Activated CD4-positive, alpha-beta T cell treated with anti-CD3 and anti-CD28 coated beads, Interleukin-2, amount 10 ng/mL, durations not matched to agents 24 days and 14 days (primary cell): Measurements from ENCODE around the gene DYNLT1. TPM values are rescaled to one million over a fixed set of nuclear protein-coding genes. Genes with fewer than 3 reads are reported as not detected.
"Not testable (repeated sequence)": the region's sequence is repeated elsewhere in the genome, so short reads cannot be mapped to it uniquely, and the experiment has no call there.

Experiments used
- DNase-seq: peaks from one replicate; pipeline ENCODE4 v3.0.0; 2022
- H3K27ac Mint-ChIP-seq: one replicate; pipeline ENCODE4 v1.8.0; 2022; ENCODE audit warnings: mild to moderate bottlenecking, mixed read lengths
- H3K27me3 Mint-ChIP-seq: one replicate; pipeline ENCODE4 v1.8.0; 2022; ENCODE audit warnings: mixed read lengths
- H3K36me3 Mint-ChIP-seq: one replicate; pipeline ENCODE4 v1.8.0; 2022; ENCODE audit warnings: low read depth, mild to moderate bottlenecking, mixed read lengths
- H3K4me1 Mint-ChIP-seq: one replicate; pipeline ENCODE4 v1.8.0; 2021; ENCODE audit warnings: mixed read lengths
- H3K4me3 Mint-ChIP-seq: one replicate; pipeline ENCODE4 v1.8.0; 2022; ENCODE audit warnings: mild to moderate bottlenecking, moderate library complexity, mixed read lengths
- H3K9me3 Mint-ChIP-seq: one replicate; pipeline ENCODE4 v1.8.0; 2021; ENCODE audit warnings: mixed read lengths
- intact Hi-C: fragments of 100-400 bp; cut with micrococcal nuclease; formaldehyde crosslinking; loops from one replicate; pipeline ENCODE4 v1.15.1; 2023
- total RNA-seq: library from RNA; stranded (reverse); gene quantifications from 2 replicates; pipeline ENCODE4 v1.2.3, GENCODE V29; 2022

The DYNLT1 gene
- total RNA-seq, 1 donor from 2014 or later, result 103 TPM

DNA sequence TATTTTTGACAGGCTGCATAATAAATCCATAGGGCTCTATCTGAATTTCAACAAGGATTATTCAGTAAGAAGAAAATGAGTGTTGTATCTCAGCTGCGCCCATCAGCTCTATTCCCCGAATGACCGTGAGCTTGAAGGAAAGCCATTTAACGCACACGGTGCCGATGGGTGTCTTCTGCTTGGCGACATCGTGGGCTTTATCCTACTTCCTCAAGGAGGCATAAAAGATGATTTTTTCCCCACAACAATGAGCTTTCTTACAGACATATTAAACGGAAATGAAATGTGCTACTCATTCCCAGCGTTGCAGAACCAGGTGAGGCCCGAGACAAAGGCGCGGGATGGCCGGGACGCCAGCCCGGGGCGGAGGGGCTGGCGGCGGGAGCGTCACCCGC lies 710 bp downstream of the DYNLT1 start:
- H3K9me3 Mint-ChIP-seq, result peaks cover 3% of the 10 kb centered on the region
- H3K27me3 Mint-ChIP-seq, result no peaks in the 10 kb centered on the region
- intact Hi-C loops, result loop anchor here (5.0 kb wide), 1 partner anchor 82 kb away; the partner anchor contains the start of gene TMEM181
- H3K36me3 Mint-ChIP-seq, result peaks cover 42% of the 10 kb centered on the region
- H3K27ac Mint-ChIP-seq, result peak overlapping the region; percentile 97
- no peak for DNase-seq
- H3K4me3 Mint-ChIP-seq, result peak overlapping the region; percentile 97
- peaks cover 72% of the 10 kb centered on the region for H3K4me1 Mint-ChIP-seq

DNA sequence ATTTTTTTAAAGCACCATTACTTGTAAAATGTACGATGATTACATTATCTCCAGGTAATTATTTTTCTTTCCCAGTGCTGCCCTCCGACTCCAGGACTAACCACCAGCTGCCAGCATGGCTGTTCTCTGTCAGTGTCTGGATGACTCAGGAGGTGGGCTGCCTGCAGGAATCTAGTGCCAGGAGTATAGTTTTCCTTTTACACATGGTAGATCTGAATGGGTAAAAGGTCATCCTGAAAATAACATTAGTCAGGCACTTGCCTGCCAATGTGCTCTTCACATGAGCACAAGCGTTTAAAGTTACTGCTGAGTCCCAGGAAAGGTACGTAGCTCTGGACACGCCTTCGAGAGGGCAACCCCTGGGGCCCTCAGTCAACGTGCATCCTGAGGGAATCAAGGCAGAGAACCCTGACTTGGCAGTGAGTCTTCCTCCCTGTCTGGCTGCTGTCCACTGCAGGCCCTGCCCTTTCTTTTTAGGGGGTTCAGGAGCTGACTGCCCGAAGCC lies 2.4 kb downstream of the DYNLT1 start:
- Mint-ChIP-seq H3K36me3 (peaks cover 50% of the 10 kb centered on the region), H3K27ac (peak overlapping the region; percentile 97), H3K9me3 (no peaks in the 10 kb centered on the region), H3K4me1 (peaks cover 68% of the 10 kb centered on the region), H3K4me3 (peak overlapping the region; percentile 97), H3K27me3 (no peaks in the 10 kb centered on the region)
- intact Hi-C loops, result loop anchor here (5.0 kb wide), 1 partner anchor 80 kb away; the partner anchor contains the start of gene TMEM181
- no peak for DNase-seq

GRCh38 chr6:158640519-158640918 lies 4.0 kb downstream of the DYNLT1 start:
- peaks cover 63% of the 10 kb centered on the region for H3K36me3 Mint-ChIP-seq
- intact Hi-C loops, result loop anchor here (5.0 kb wide), 1 partner anchor 78 kb away; the partner anchor contains the start of gene TMEM181
- peak overlapping the region; percentile 85 for H3K27ac Mint-ChIP-seq
- H3K4me3 Mint-ChIP-seq, result peak overlapping the region; percentile 70
- no peaks in the 10 kb centered on the region for H3K27me3 Mint-ChIP-seq
- peaks cover 63% of the 10 kb centered on the region for H3K4me1 Mint-ChIP-seq
- no peaks in the 10 kb centered on the region for H3K9me3 Mint-ChIP-seq
- DNase-seq, result no peak

- H3K4me3 Mint-ChIP-seq, result peak overlapping the region; percentile 25
- DNase-seq, result no peak
- H3K27ac Mint-ChIP-seq, result peak overlapping the region; percentile 83
- H3K4me1 Mint-ChIP-seq, result peaks cover 62% of the 10 kb centered on the region
- no peaks in the 10 kb centered on the region for H3K9me3 Mint-ChIP-seq
- H3K36me3 Mint-ChIP-seq, result peaks cover 71% of the 10 kb centered on the region
- intact Hi-C loops, result no loop called here
- H3K27me3 Mint-ChIP-seq, result no peaks in the 10 kb centered on the region
Measured at GRCh38 chr6:158639056-158639455, 5.5 kb downstream of the DYNLT1 start.

DNA sequence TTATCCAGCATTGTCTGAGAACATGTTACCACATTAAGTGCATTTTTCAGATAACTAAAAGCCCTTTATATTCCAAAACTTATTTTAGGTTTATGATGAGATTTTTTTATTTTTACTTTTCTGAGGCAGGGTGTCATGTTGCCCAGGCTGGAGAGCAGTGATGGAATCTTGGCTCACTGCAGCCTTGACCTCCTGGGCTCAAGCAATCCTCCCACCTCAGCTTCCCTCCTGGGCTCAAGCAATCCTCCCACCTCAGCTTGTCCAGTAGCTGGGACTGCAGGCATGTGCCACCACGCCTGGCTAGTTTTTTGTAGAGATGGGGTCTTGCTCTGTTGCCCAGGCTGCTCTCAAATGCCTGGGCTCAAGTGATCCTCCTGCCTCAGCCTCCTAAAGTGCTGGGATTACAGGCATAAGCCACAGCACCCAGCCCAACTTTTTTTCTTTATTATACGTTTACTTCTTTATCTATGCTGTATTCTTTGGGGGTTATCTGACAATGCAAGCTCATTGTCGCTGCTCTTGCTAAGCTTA lies 6.2 kb downstream of the DYNLT1 start:
- Mint-ChIP-seq H3K36me3 (peaks cover 69% of the 10 kb centered on the region), H3K9me3 (no peaks in the 10 kb centered on the region), H3K27me3 (no peaks in the 10 kb centered on the region), H3K27ac (peak overlapping the region; percentile 83), H3K4me1 (peaks cover 62% of the 10 kb centered on the region), H3K4me3 (peak overlapping the region; percentile 25)
- intact Hi-C loops, result no loop called here
- no peak for DNase-seq

GRCh38 chr6:158636778-158637177 lies 7.8 kb downstream of the DYNLT1 start:
- intact Hi-C loops, result no loop called here
- Mint-ChIP-seq H3K36me3 (peaks cover 66% of the 10 kb centered on the region), H3K4me3 (no peak overlapping the region), H3K4me1 (peaks cover 52% of the 10 kb centered on the region), H3K27me3 (no peaks in the 10 kb centered on the region), H3K27ac (peak overlapping the region; percentile 80), H3K9me3 (no peaks in the 10 kb centered on the region)
- no peak for DNase-seq

DNA sequence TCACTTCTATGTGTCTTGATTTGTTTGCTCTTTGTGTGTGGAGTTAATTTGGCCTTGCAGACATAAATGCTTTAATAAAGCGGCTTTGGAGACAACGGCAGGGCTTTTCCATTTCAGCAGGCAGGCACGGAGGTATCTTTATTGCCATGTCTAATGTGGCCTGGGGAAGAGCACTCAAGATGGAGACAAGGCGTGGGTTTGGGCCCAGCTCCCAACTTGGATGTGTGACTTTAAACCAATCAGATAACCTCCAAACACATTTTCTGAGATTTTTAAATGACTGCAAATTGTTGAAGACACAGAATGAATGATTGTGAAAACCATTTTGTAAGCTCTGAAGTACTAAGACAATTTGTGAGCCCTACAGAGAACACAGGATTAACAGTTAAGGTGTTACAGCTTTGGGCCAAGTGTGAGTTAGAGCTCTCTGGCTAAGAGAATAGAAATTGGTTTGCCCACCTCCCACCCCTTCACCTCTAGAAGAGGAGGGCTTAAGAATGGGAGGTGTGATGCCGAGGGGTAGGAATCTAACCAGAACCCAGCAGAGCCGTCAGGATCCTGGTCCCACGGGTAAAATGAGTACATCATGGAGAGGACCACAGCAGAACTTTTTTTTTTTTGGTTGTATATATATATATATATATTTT lies 9.0 kb downstream of the DYNLT1 start:
- Mint-ChIP-seq H3K4me1 (peaks cover 52% of the 10 kb centered on the region), H3K9me3 (no peaks in the 10 kb centered on the region), H3K4me3 (no peak overlapping the region), H3K27ac (peak overlapping the region; percentile 72), H3K27me3 (no peaks in the 10 kb centered on the region), H3K36me3 (peaks cover 66% of the 10 kb centered on the region)
- intact Hi-C loops, result no loop called here
- DNase-seq, result no peak

- intact Hi-C loops, result no loop called here
- peak overlapping the region; percentile 55 for H3K27ac Mint-ChIP-seq
- no peak for DNase-seq
- no peak overlapping the region for H3K4me3 Mint-ChIP-seq
- no peaks in the 10 kb centered on the region for H3K9me3 Mint-ChIP-seq
- peaks cover 62% of the 10 kb centered on the region for H3K36me3 Mint-ChIP-seq
- peaks cover 47% of the 10 kb centered on the region for H3K4me1 Mint-ChIP-seq
- no peaks in the 10 kb centered on the region for H3K27me3 Mint-ChIP-seq
Measured at GRCh38 chr6:158634695-158635426, 9.7 kb downstream of the DYNLT1 start.

GRCh38 chr6:158633127-158633526 lies 11.4 kb downstream of the DYNLT1 start:
- Mint-ChIP-seq H3K4me1 (peaks cover 37% of the 10 kb centered on the region), H3K27ac (peak overlapping the region; percentile 69), H3K9me3 (no peaks in the 10 kb centered on the region), H3K36me3 (peaks cover 57% of the 10 kb centered on the region), H3K27me3 (no peaks in the 10 kb centered on the region), H3K4me3 (no peak overlapping the region)
- DNase-seq, result no peak
- intact Hi-C loops, result no loop called here

GRCh38 chr6:158632538-158633119 lies 11.9 kb downstream of the DYNLT1 start:
- H3K9me3 Mint-ChIP-seq, H3K27me3 Mint-ChIP-seq, intact Hi-C loops, DNase-seq, H3K4me3 Mint-ChIP-seq: not testable (repeated sequence)
- peaks cover 37% of the 10 kb centered on the region for H3K4me1 Mint-ChIP-seq
- H3K36me3 Mint-ChIP-seq, result peaks cover 62% of the 10 kb centered on the region
- peak overlapping the region; percentile 62 for H3K27ac Mint-ChIP-seq

DNA sequence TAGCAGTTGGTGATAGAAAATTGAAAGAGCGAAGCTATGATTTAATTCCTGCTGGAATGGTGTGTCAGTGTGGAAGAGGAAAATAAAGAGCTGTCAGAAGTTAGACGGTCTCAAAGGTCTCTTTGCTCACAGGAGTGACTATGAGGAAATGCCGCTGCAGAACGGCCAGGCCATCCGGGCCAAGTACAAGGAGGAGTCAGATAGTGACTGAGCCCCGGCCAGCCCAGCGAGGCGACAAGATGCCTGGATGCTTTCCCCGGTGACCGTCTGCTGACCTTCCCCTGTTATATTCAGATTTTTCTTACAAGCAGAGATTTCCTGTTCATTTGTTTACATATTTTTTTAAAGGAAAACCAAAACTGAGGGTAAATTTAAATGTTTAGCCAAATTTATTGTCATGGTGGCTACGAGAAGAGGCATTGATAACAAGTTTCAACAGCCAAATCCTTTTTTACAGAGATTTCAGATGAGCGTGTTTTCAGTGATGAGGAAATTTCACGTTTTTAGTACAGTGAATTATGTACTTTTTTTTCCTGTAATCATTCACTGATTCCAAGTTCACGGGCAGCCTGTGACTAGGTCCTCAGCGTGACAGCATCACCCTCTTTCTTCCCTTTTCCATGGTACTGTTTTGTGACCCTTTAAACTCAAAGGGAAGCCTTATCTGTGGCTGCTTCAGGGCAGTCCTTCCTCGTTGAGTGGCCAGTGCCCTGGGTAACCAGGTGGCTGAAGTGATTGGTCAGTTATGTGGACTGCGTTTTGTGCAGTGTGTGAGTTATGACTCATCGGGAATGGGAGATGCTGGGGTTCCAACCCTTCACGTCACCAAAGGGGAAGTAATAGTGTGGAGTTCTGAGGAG lies 12.6 kb downstream of the DYNLT1 start:
- intact Hi-C loops, result no loop called here
- Mint-ChIP-seq H3K27ac (peak overlapping the region; percentile 62), H3K27me3 (no peaks in the 10 kb centered on the region), H3K4me3 (no peak overlapping the region), H3K4me1 (peaks cover 34% of the 10 kb centered on the region), H3K36me3 (peaks cover 62% of the 10 kb centered on the region), H3K9me3 (no peaks in the 10 kb centered on the region)
- DNase-seq, result no peak

DNA sequence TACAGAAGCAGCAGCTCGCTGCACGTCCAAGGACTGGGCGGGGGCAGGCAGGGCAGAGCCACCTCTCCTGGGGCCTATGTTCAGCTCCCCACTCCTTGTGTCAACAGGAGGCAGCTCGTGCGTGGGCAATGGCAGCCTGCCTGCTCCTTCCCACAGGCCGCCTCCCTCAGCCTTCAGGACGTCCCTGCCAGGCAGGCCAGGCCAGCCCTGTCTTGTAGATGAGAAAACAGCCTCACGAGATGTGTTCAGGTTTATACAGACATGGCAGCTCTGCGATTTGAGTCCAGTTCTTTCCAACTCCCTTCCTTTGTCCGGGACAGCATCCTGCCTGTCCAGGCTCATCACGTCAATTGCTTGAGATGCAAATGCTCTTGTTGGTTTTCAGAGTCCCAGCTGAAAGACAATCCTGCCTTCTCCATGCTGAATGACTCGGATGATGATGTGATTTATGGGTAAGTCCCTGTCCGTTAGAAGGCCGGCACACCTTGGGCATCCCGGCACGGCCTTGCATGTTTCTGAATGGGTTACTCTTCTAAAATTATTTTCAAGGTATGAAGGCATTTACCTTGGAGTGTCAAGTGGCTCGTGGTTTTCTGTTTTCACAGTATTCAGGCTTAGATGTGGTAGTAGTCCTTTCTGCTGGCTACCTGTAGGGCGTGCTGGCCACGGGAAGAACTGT lies 13.5 kb downstream of the DYNLT1 start:
- Mint-ChIP-seq H3K27me3 (no peaks in the 10 kb centered on the region), H3K36me3 (peaks cover 61% of the 10 kb centered on the region), H3K27ac (peak overlapping the region; percentile 62), H3K9me3 (no peaks in the 10 kb centered on the region), H3K4me1 (peaks cover 29% of the 10 kb centered on the region), H3K4me3 (no peak overlapping the region)
- DNase-seq, result no peak
- intact Hi-C loops, result no loop called here
